Uterus (tissue), 4 donors: ENCODE measurements around the gene MED19. TPM values are rescaled to one million over a fixed set of nuclear protein-coding genes. Genes with fewer than 3 reads are reported as not detected.

Experiments
- DNase-seq, 2 donors: peaks; one replicate each; pipeline ENCODE4 v3.0.0-alpha.2; 2019 to 2020
- H3K27ac ChIP-seq, 2 donors: fragments of 200-600 bp; sonication (generic); 1 replicate in 1 of 2; 2 replicates in 1 of 2; pipeline ENCODE4 v1.5.1; 2016 to 2018
- H3K27me3 ChIP-seq, 2 donors: fragments of 200-600 bp; sonication (generic); one replicate each; pipeline ENCODE4 v1.5.1; 2018 to 2019; ENCODE audit warnings: control low read depth in 1 of 2
- H3K36me3 ChIP-seq, 2 donors: fragments of 200-600 bp; sonication (generic); one replicate each; pipeline ENCODE4 v1.5.1; 2019; ENCODE audit warnings: control low read depth in 1 of 2
- H3K4me1 ChIP-seq, 2 donors: fragments of 200-600 bp; sonication (generic); one replicate each; pipeline ENCODE4 v1.5.1; 2018 to 2019; ENCODE audit warnings: control low read depth in 1 of 2
- H3K4me3 ChIP-seq, 2 donors: fragments of 200-600 bp; sonication (generic); 1 replicate in 1 of 2; 2 replicates in 1 of 2; pipeline ENCODE4 v1.5.1; 2018 to 2019; ENCODE audit warnings: mild to moderate bottlenecking in 1 of 2
- H3K9me3 ChIP-seq, 2 donors: fragments of 200-600 bp; sonication (generic); one replicate each; pipeline ENCODE4 v1.5.1; 2019; ENCODE audit warnings: control low read depth in 1 of 2
- POLR2A ChIP-seq, 2 donors: fragments of 450-650 bp; IDR thresholded peaks; one replicate each; pipeline ENCODE4 v1.6.1; 2016; ENCODE audit warnings: antibody characterized with exemption in 2 of 2, mild to moderate bottlenecking in 1 of 2, moderate library complexity in 1 of 2
- intact Hi-C: fragments of 100-400 bp; cut with DNase I; formaldehyde crosslinking; loops from one replicate; pipeline ENCODE4 v1.15.1; 2023; ENCODE audit warnings: low total_unique reads
- total RNA-seq, 4 donors: library from RNA; depleted of rRNA in 3 of 4; stranded (reverse); fragments of >200 nt in 3 of 4; gene quantifications; one replicate each; pipeline versions ENCODE4 v1.1.0 to v1.2.4, GENCODE V29; 2014 to 2023
- TF ChIP-seq, protein P1 (sequence below), 4 experiments: fragments of 200-600 bp in 2 of 4; fragments of 450-650 bp in 2 of 4; sonication (generic) in 2 of 4; IDR thresholded peaks; one replicate each; pipeline ENCODE4 v1.5.1; 2016 to 2019; ENCODE audit warnings: antibody characterized with exemption in 4 of 4, mild to moderate bottlenecking in 2 of 4, moderate library complexity in 1 of 4
- donor health status: DM: yes; HTN: yes; CAD: no.

Gene MED19
- total RNA-seq, 4 donors from 2014 or later: 5.9 to 11.3 (median 9.1) TPM

DNA sequence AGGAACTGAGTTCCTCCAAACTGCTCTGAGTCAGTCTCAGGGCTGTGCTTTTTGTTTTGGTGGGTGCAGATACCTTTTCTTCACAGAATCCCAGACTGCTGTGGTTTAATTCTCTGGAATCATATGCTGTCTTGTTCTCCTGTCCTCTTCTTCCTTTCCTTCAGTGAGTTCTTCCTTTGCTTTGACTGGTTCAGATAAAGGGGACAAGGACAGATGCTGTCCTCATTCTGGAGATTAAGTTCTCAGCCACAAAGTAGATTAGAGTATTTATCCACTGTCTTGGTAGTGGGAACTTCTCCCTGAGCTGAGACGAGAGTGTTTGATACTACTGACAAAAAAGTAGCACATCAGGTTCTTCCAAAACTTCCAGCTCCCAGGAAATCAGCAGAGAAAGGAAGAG, 30.8 kb downstream of the MED19 start:
- Histone ChIP-seq H3K4me3 (no peak overlapping the region), H3K27ac (no peak overlapping the region), H3K9me3 (no peaks in the 10 kb centered on the region), H3K4me1 (no peaks in the 10 kb centered on the region), H3K27me3 (no peaks in the 10 kb centered on the region), H3K36me3 (no peaks in the 10 kb centered on the region)
- no peak for TF ChIP-seq POLR2A (IDR thresholded peaks at IDR 0.05)
- TF ChIP-seq, protein P1, sequence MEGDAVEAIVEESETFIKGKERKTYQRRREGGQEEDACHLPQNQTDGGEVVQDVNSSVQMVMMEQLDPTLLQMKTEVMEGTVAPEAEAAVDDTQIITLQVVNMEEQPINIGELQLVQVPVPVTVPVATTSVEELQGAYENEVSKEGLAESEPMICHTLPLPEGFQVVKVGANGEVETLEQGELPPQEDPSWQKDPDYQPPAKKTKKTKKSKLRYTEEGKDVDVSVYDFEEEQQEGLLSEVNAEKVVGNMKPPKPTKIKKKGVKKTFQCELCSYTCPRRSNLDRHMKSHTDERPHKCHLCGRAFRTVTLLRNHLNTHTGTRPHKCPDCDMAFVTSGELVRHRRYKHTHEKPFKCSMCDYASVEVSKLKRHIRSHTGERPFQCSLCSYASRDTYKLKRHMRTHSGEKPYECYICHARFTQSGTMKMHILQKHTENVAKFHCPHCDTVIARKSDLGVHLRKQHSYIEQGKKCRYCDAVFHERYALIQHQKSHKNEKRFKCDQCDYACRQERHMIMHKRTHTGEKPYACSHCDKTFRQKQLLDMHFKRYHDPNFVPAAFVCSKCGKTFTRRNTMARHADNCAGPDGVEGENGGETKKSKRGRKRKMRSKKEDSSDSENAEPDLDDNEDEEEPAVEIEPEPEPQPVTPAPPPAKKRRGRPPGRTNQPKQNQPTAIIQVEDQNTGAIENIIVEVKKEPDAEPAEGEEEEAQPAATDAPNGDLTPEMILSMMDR (IDR thresholded peaks at IDR 0.05): no peak
- intact Hi-C loops: no loop called here
- DNase-seq: no peak

DNA sequence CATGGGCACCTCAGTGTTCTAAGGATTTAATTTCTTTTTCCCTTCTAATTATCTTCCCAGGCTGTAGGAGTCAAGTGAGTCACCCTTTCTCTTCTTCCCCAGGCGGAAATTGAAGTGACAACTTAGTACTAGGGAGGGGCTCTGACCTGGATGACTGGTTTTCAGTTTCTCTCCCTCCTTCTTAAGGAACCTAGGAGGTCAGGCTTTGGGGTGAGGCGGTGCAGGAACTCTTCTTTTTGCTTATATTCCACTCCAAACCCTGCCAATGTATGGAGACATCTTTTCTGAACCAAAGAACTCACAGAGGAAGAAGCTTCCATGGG, 31.5 kb downstream of the MED19 start:
- Histone ChIP-seq H3K9me3 (no peaks in the 10 kb centered on the region), H3K27ac (no peak overlapping the region), H3K27me3 (no peaks in the 10 kb centered on the region), H3K4me1 (no peaks in the 10 kb centered on the region), H3K4me3 (no peak overlapping the region), H3K36me3 (no peaks in the 10 kb centered on the region)
- intact Hi-C loops: no loop called here
- TF ChIP-seq, protein P1 (IDR thresholded peaks at IDR 0.05): no peak
- no peak for TF ChIP-seq POLR2A (IDR thresholded peaks at IDR 0.05)
- no peak for DNase-seq

DNA sequence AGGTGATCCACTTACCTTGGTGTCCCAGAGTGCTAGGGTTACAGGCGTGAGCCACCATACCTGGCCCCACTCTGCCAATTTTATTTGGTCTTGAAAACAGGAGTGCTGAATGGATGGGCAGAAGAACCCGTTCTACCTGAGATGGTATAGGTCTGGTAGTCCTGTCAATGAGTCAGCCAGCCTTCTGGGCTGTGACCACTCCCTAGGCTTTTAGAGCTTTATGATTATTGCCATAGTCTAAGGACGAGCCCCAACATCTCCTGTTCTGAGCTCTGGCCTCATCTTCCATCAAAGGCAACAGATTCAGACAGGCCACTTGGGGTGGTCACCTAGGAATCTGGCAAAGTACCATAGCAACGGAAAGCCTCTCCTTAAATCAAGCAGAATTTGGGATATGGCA, 32.6 kb downstream of the MED19 start:
- Histone ChIP-seq H3K4me3 (no peak overlapping the region), H3K9me3 (no peaks in the 10 kb centered on the region), H3K36me3 (no peaks in the 10 kb centered on the region), H3K27ac (no peak overlapping the region), H3K4me1 (no peaks in the 10 kb centered on the region), H3K27me3 (no peaks in the 10 kb centered on the region)
- intact Hi-C loops: no loop called here
- no peak for DNase-seq
- TF ChIP-seq, protein P1 (IDR thresholded peaks at IDR 0.05): no peak
- TF ChIP-seq POLR2A (IDR thresholded peaks at IDR 0.05): no peak

DNA sequence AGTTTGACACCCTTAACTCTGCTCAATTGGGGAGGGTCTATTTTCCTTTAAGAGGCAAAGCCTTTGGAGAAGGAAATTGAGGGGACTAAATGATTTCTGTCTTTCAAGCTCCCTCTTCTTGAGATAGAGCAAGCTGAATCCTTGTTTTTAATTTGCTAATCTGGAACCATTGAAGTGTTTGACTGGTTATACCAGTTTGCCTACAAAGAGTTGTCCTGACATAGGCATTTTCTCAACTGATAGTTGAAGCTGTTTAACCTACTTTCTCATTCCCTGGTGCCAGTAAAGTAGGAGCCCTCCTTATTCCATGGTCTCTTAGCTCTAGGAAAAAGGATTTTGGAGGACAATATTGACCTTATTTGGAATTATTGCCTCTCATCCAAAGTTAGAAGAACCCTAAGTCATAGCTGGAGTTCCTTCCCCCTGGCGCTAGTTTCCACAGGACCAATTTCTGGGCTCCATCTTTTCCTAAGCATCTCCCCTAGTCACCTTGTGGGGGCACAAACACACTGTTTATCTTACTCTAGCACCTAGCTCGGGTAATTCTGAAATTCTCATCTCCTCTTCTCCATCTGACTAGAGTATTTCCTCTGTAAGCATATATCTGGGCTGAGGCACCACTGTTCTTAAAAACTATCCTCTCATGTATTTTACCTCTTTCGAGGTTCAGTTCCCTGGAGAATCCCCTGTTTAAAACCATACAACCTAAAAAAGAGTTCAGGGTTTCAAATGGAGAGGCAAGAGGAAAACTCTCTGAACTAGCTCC, 36.7 kb downstream of the MED19 start:
- no peak overlapping the region for H3K27ac ChIP-seq
- intact Hi-C loops: no loop called here

DNA sequence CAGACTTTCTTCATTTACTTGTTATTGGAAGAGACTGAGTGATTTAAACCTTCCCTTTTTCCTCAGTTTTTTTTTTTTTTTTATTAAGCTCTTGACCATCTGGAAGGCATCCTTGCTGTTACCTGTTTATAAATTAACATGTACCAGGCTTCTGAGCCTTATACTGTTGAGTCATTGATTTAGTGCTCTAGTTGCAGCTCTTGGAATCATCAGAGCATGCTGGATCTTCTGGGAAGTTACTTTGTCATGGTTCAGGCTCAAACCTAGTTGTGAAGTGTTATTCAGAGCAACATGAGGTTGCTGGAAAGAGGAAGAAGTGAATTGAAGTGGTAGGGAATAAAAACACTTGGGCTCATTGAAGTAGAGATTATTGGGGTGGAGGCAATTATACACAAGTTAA, 37.8 kb downstream of the MED19 start:
- Histone ChIP-seq H3K4me1 (peaks cover under 1 to 5% of the 10 kb centered on the region in 2 donors), H3K36me3 (no peaks in the 10 kb centered on the region), H3K4me3 (no peak overlapping the region), H3K27ac (no peak overlapping the region), H3K9me3 (no peaks in the 10 kb centered on the region), H3K27me3 (no peaks in the 10 kb centered on the region)
- TF ChIP-seq, protein P1 (IDR thresholded peaks at IDR 0.05): no peak
- no peak for TF ChIP-seq POLR2A (IDR thresholded peaks at IDR 0.05)
- intact Hi-C loops: no loop called here
- DNase-seq: no peak

More for the DNA sequence above, 36.7 kb downstream of the MED19 start:
- H3K36me3 ChIP-seq: no peaks in the 10 kb centered on the region
- no peaks in the 10 kb centered on the region for H3K27me3 ChIP-seq
- no peak overlapping the region for H3K4me3 ChIP-seq
- TF ChIP-seq, protein P1 (IDR thresholded peaks at IDR 0.05): no peak
- no peak for TF ChIP-seq POLR2A (IDR thresholded peaks at IDR 0.05)
- H3K9me3 ChIP-seq: no peaks in the 10 kb centered on the region
- no peak for DNase-seq
- no peaks in the 10 kb centered on the region for H3K4me1 ChIP-seq
